B cell (primary cell): Measurements from ENCODE around the gene MAFB.

Source experiments
- EZH2 ChIP-seq: IDR thresholded peaks from 2 replicates; pipeline ENCODE4 v1.6.1; 2012; ENCODE audit warnings: borderline replicate concordance, low read depth, mild to moderate bottlenecking, moderate library complexity, low read length; ENCODE audit not compliant: insufficient read depth, poor library complexity, severe bottlenecking
- TF ChIP-seq, protein P1 (sequence below): fragments of 200-600 bp; IDR thresholded peaks from one replicate; pipeline ENCODE4 v1.8.0; 2022; ENCODE audit warnings: antibody characterized with exemption, mild to moderate bottlenecking

- TF ChIP-seq, protein P1, sequence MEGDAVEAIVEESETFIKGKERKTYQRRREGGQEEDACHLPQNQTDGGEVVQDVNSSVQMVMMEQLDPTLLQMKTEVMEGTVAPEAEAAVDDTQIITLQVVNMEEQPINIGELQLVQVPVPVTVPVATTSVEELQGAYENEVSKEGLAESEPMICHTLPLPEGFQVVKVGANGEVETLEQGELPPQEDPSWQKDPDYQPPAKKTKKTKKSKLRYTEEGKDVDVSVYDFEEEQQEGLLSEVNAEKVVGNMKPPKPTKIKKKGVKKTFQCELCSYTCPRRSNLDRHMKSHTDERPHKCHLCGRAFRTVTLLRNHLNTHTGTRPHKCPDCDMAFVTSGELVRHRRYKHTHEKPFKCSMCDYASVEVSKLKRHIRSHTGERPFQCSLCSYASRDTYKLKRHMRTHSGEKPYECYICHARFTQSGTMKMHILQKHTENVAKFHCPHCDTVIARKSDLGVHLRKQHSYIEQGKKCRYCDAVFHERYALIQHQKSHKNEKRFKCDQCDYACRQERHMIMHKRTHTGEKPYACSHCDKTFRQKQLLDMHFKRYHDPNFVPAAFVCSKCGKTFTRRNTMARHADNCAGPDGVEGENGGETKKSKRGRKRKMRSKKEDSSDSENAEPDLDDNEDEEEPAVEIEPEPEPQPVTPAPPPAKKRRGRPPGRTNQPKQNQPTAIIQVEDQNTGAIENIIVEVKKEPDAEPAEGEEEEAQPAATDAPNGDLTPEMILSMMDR = no peak
- no peak for TF ChIP-seq EZH2
These were observed 50.6 kb downstream of the MAFB start for GRCh38 chr20:40638414-40638813.
